ENCODE measurements around the gene MAP2K6.

DNA sequence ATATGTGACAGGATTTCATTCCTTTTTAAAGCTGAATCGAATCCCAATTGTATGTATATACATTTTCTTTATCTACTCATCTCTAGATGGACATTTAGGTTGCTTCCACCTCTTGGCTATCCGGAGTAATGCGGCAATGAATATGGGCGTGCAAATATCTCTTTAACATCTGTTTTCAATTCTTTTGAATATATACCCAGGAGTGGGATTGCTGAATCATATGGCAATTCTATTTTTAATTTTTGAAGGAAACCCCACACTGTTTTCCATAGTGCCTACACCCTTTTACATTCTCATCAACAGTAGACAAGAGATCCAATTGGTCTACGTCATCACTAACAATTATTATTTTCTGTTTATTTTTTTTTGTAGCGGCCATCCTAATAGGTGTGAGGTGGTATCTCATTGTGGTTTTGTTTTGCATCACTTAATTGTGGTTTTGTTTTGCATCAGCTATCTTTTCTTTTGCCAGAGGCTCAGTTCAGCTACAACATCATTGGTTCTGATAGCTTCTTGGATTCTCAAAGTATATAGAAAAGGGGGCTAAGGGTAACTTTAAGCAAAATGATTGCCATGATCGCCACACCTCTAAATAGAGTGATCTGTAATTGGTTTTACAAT, 25.6 kb upstream of the MAP2K6 start:
- TF ChIP-seq, protein P1, sequence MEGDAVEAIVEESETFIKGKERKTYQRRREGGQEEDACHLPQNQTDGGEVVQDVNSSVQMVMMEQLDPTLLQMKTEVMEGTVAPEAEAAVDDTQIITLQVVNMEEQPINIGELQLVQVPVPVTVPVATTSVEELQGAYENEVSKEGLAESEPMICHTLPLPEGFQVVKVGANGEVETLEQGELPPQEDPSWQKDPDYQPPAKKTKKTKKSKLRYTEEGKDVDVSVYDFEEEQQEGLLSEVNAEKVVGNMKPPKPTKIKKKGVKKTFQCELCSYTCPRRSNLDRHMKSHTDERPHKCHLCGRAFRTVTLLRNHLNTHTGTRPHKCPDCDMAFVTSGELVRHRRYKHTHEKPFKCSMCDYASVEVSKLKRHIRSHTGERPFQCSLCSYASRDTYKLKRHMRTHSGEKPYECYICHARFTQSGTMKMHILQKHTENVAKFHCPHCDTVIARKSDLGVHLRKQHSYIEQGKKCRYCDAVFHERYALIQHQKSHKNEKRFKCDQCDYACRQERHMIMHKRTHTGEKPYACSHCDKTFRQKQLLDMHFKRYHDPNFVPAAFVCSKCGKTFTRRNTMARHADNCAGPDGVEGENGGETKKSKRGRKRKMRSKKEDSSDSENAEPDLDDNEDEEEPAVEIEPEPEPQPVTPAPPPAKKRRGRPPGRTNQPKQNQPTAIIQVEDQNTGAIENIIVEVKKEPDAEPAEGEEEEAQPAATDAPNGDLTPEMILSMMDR (conservative IDR thresholded peaks at IDR 0.05; ENCODE audit: low read length), result no peak
- no peak for TF ChIP-seq EZH2phosphoT487 (IDR thresholded peaks at IDR 0.05; ENCODE audit: borderline replicate concordance)
